K562 treated with DMSO at 1 percent for 24 hours (cell line): ENCODE results near the gene C11orf65. TPM values are rescaled to one million over a fixed set of nuclear protein-coding genes. Genes with fewer than 3 reads are reported as not detected.

ENCODE experiments used
- total RNA-seq: library from RNA; unstranded; fragments of 300-600 nt; gene quantifications from 2 replicates; pipeline ENCODE4 v1.2.3, GENCODE V29; 2022; ENCODE audit warnings: low read depth; ENCODE audit not compliant: insufficient read depth

C11orf65 gene, protein sequence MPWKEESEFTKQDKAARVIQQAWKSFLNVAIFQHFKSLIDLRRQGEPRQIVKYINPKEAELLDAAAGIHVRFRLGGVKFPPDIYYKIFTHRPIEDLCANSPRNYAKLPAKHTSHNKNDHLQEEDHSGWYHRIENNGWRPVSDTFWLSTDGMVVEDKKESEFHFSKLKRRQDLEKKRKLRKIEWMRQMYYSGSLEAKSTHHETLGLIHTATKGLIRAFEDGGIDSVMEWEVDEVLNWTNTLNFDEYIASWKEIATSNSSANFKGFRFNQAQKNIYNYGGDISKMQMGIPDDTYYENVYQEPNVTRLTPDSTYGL
- 1.1 TPM in 1 of 2 replicates, not detected in the other for total RNA-seq

GRCh38 chr11:108467091-108467823 lies at the start of gene C11orf65:
C11orf65 (minus strand) TSS chr11:108467529; CDS start chr11:108461559, 5,970 bp downstream.

DNA sequence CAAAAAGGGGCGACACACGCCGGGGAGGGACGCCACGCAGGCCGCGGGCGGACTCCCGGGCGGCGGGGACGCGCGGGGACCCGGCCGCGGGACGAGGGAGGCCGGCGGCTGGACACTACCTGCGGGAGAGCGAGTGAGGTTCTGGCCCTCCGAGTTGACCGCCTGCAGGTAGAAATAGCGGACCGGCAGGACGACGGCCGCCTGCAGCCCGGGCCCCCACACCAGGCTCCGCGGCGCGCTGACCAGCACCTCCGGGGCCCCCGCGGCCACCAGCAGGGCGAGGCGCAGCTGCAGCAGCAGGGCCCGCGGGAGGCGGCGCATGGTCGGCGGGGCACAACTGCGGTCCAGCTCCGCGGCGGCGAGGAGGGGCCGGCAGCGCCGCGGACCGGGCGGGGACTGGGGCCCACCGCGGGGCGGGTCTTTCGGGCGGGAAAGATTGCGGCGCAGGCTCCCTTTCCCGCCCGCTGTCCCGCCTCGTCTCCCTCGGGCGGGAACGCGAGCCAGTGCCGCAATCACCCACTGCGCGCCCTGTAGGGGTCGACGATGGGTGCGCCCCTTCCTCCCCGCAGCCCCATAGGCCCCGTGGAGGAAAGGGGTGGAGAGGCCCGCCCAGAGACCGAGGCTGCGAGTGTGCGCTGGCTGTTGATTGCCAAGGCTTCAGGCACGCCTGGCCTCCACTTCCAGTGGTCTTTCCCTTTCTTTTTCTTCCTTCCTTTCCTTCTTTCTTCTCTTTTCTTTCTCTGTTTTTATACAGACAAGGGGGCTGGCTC lies 30.9 kb upstream of the C11orf65 start, which contains the start of gene POGLUT3:
Gene POGLUT3, minus strand, starts transcription at position 339 of the 770 bp plus-strand sequence. Its CDS starts 18 bp downstream, at position 321.

Other genes starting within 250 kb of the C11orf65 start
- gene NPAT, start 244.9 kb downstream of the C11orf65 start, total RNA-seq, result 7.9 and 8.2 TPM in 2 replicates
- 15.1 and 19.0 TPM in 2 replicates for gene ATM, start 244.5 kb downstream of the C11orf65 start, total RNA-seq
- 12.5 and 12.9 TPM in 2 replicates for gene POGLUT3, start 30.9 kb upstream of the C11orf65 start, total RNA-seq
- 1.1 TPM in 2 replicates for gene EXPH5, start 126.2 kb upstream of the C11orf65 start, total RNA-seq
- gene DDX10, start 197.5 kb upstream of the C11orf65 start, total RNA-seq, result 16.4 and 23.8 TPM in 2 replicates